PFSK-1 (cell line): ENCODE results near the gene IL2RA.

Experiments used
- POLR2AphosphoS5 ChIP-seq: IDR thresholded peaks from 2 replicates; pipeline ENCODE4 v1.6.1; 2012; ENCODE audit warnings: low read depth, mild to moderate bottlenecking, control low read depth, low read length, moderate library complexity
- REST ChIP-seq, 2 experiments: IDR thresholded peaks; 2 replicates each; pipeline versions ENCODE4 v1.6.1 to v1.8.0; 2011 to 2012; ENCODE audit warnings: low read depth in 2 of 2, low read length in 2 of 2, control low read depth in 1 of 2, inconsistent platforms in 1 of 2, mild to moderate bottlenecking in 1 of 2, moderate library complexity in 1 of 2; ENCODE audit not compliant: insufficient read depth in 1 of 2
- TAF1 ChIP-seq: IDR thresholded peaks from 2 replicates; pipeline ENCODE4 v1.6.1; 2012; ENCODE audit warnings: low read length, control low read depth, borderline replicate concordance; ENCODE audit not compliant: insufficient read depth

GRCh38 chr10:6101181-6101580 is 39.0 kb upstream of the IL2RA start:
- TF ChIP-seq POLR2AphosphoS5 = no peak
- TF ChIP-seq REST (IDR thresholded peaks at IDR 0.05; ENCODE audit: insufficient read depth in 1 of 2, low read depth in 2 of 2, low read length in 2 of 2) = no peak
- TF ChIP-seq TAF1 = no peak
